Measurements from ENCODE around the gene IQCK. TPM values are rescaled to one million over a fixed set of nuclear protein-coding genes. Genes with fewer than 3 reads are reported as not detected.

IQCK gene
- total and polyA plus RNA-seq, 2 donors (not counting 1 experiment from before 2014, with no cell fraction given), result 4.6 to 9.9 TPM

DNA sequence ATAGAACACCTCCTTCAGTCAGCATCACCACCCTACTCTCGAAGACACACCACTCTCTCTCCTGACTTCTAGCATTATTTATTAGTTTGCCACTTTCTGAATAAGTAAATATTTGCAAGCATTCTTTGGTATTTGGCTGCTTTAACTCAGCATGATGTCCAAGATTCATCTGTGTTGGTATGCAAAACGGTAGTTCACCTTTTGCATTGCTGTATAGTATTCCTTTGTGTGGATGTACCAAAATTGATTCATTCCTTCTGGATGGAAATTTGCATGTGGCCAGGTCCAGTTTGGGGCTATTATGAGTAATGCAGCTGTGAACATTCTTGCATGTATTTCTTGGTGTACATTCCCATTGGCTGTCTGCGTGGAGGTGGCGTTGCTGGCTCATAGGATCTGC is 32.9 kb upstream of the IQCK start:
- no peaks in the 10 kb centered on the region for H3K79me2 ChIP-seq (ENCODE audit: control insufficient read depth, insufficient read depth, low read length)
- no peaks in the 10 kb centered on the region for H3K9me3 ChIP-seq (ENCODE audit: control insufficient read depth, insufficient read depth, low read depth, low read length)
- no peak overlapping the region for H3K4me2 ChIP-seq (ENCODE audit: extremely low read depth, insufficient read depth, low read length)
- peaks cover 10% of the 10 kb centered on the region for H3K36me3 ChIP-seq (ENCODE audit: control insufficient read depth, insufficient read depth, low read length)
- no peaks in the 10 kb centered on the region for H3K27me3 ChIP-seq (ENCODE audit: control insufficient read depth, insufficient read depth, low read length)
- no peak for TF ChIP-seq EZH2 (IDR thresholded peaks at IDR 0.05; ENCODE audit: low read length, missing control alignments)
- TF ChIP-seq, protein P1, sequence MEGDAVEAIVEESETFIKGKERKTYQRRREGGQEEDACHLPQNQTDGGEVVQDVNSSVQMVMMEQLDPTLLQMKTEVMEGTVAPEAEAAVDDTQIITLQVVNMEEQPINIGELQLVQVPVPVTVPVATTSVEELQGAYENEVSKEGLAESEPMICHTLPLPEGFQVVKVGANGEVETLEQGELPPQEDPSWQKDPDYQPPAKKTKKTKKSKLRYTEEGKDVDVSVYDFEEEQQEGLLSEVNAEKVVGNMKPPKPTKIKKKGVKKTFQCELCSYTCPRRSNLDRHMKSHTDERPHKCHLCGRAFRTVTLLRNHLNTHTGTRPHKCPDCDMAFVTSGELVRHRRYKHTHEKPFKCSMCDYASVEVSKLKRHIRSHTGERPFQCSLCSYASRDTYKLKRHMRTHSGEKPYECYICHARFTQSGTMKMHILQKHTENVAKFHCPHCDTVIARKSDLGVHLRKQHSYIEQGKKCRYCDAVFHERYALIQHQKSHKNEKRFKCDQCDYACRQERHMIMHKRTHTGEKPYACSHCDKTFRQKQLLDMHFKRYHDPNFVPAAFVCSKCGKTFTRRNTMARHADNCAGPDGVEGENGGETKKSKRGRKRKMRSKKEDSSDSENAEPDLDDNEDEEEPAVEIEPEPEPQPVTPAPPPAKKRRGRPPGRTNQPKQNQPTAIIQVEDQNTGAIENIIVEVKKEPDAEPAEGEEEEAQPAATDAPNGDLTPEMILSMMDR (conservative IDR thresholded peaks at IDR 0.05 in 1 of 2, IDR thresholded peaks at IDR 0.05 in 1 of 2; ENCODE audit: low read depth in 1 of 2, low read length in 2 of 2), result no peak
- DNase-seq (ENCODE audit: low read depth in 2 of 2), result no peak
- no peak overlapping the region for H2AFZ ChIP-seq (ENCODE audit: low read length)
- no peaks in the 10 kb centered on the region for H3K4me1 ChIP-seq (ENCODE audit: control insufficient read depth, extremely low read depth, insufficient read depth, low read length)
- H3K27ac ChIP-seq (ENCODE audit: insufficient read depth, low read length), result no peak overlapping the region
- H3K4me3 ChIP-seq (replicated peaks in 1 of 4; ENCODE audit: control extremely low read depth in 1 of 4, insufficient read depth in 1 of 4, low read depth in 3 of 4, low read length in 4 of 4), result no peak overlapping the region
- no peaks in the 10 kb centered on the region for H4K20me1 ChIP-seq (ENCODE audit: control insufficient read depth, extremely low read depth, insufficient read depth, low read length)
- no peak overlapping the region for H3K9ac ChIP-seq (ENCODE audit: insufficient read depth, low read length)

DNA sequence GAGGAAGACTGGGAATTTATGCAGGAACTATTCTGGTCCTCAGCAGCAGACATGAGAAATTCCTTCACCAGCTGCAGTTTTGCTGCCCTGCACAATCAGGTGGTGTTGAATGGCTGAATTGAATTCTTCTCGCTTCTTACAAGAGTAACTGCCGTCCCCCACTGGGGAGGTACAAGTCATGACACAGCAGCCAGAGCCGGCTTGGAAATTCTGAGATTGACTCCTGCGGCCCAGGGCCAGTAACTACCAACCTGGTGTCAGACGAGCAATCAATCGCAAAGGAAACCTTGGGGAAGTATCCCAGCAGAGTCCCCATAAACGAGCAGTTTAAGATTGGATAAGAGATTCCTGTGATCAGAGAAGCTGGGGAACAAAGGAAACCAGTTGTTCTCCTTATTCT is 30.8 kb upstream of the IQCK start:
- Histone ChIP-seq H3K4me2 (ENCODE audit: extremely low read depth, insufficient read depth, low read length) (no peak overlapping the region), H3K36me3 (ENCODE audit: control insufficient read depth, insufficient read depth, low read length) (peaks cover 14% of the 10 kb centered on the region), H3K4me1 (ENCODE audit: control insufficient read depth, extremely low read depth, insufficient read depth, low read length) (no peaks in the 10 kb centered on the region), H3K79me2 (ENCODE audit: control insufficient read depth, insufficient read depth, low read length) (no peaks in the 10 kb centered on the region), H3K9ac (ENCODE audit: insufficient read depth, low read length) (no peak overlapping the region), H3K4me3 (replicated peaks in 1 of 4; ENCODE audit: control extremely low read depth in 1 of 4, insufficient read depth in 1 of 4, low read depth in 3 of 4, low read length in 4 of 4) (no peak overlapping the region), H3K27ac (ENCODE audit: insufficient read depth, low read length) (no peak overlapping the region), H2AFZ (ENCODE audit: low read length) (no peak overlapping the region), H3K27me3 (ENCODE audit: control insufficient read depth, insufficient read depth, low read length) (no peaks in the 10 kb centered on the region), H3K9me3 (ENCODE audit: control insufficient read depth, insufficient read depth, low read depth, low read length) (no peaks in the 10 kb centered on the region), H4K20me1 (ENCODE audit: control insufficient read depth, extremely low read depth, insufficient read depth, low read length) (no peaks in the 10 kb centered on the region)
- TF ChIP-seq, protein P1 (conservative IDR thresholded peaks at IDR 0.05 in 1 of 2, IDR thresholded peaks at IDR 0.05 in 1 of 2; ENCODE audit: low read depth in 1 of 2, low read length in 2 of 2), result no peak
- no peak for TF ChIP-seq EZH2 (IDR thresholded peaks at IDR 0.05; ENCODE audit: low read length, missing control alignments)
- no peak for DNase-seq (ENCODE audit: low read depth in 2 of 2)

DNA sequence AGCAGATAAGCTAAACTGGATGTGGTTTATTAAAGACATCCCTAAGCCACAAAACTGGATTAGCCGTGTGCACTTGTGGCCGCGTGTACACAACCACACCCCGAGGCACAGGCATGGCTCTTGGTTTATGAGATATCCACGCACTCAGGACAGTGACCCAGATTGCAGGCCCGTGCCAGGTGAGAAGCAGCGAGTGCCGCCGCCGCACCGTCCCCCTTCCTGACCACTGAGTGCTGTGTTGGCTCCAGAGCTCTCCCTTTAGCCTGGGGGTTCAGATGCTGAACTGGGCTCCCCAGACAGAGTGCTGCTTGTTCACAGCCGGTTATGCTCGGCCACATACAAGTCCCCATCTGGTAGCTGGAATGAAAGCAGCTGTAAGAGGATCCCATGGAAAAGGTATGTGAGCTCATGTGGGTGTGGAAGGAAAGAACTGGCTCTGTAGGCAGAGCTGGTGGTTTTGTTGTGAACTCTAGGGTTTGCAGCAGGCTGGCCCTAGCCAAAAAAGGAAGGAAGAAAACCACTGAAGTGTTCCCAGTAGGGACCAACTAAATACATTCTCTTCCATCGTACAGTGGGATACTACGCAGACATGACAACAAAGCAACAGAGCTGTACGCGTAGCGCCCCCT is 29.6 kb upstream of the IQCK start:
- Histone ChIP-seq H2AFZ (ENCODE audit: low read length) (no peak overlapping the region), H3K4me2 (ENCODE audit: extremely low read depth, insufficient read depth, low read length) (no peak overlapping the region), H3K4me1 (ENCODE audit: control insufficient read depth, extremely low read depth, insufficient read depth, low read length) (no peaks in the 10 kb centered on the region), H3K27me3 (ENCODE audit: control insufficient read depth, insufficient read depth, low read length) (no peaks in the 10 kb centered on the region), H3K36me3 (ENCODE audit: control insufficient read depth, insufficient read depth, low read length) (peaks cover 15% of the 10 kb centered on the region), H3K27ac (ENCODE audit: insufficient read depth, low read length) (no peak overlapping the region), H3K9me3 (ENCODE audit: control insufficient read depth, insufficient read depth, low read depth, low read length) (no peaks in the 10 kb centered on the region), H3K4me3 (replicated peaks in 1 of 4; ENCODE audit: control extremely low read depth in 1 of 4, insufficient read depth in 1 of 4, low read depth in 3 of 4, low read length in 4 of 4) (no peak overlapping the region), H3K9ac (ENCODE audit: insufficient read depth, low read length) (no peak overlapping the region), H4K20me1 (ENCODE audit: control insufficient read depth, extremely low read depth, insufficient read depth, low read length) (no peaks in the 10 kb centered on the region), H3K79me2 (ENCODE audit: control insufficient read depth, insufficient read depth, low read length) (no peaks in the 10 kb centered on the region)
- no peak for DNase-seq (ENCODE audit: low read depth in 2 of 2)
- no peak for TF ChIP-seq EZH2 (IDR thresholded peaks at IDR 0.05; ENCODE audit: low read length, missing control alignments)
- TF ChIP-seq, protein P1 (conservative IDR thresholded peaks at IDR 0.05 in 1 of 2, IDR thresholded peaks at IDR 0.05 in 1 of 2; ENCODE audit: low read depth in 1 of 2, low read length in 2 of 2), result no peak

Data from fibroblast of lung (primary cell).